Measurements from ENCODE around the gene TPTE2. TPM values are rescaled to one million over a fixed set of nuclear protein-coding genes. Genes with fewer than 3 reads are reported as not detected.
"Not testable (repeated sequence)": the region's sequence is repeated elsewhere in the genome, so short reads cannot be mapped to it uniquely, and the experiment has no call there.

The TPTE2 gene
- total and polyA plus RNA-seq, 3 experiments from 2014 or later = not detected

DNA sequence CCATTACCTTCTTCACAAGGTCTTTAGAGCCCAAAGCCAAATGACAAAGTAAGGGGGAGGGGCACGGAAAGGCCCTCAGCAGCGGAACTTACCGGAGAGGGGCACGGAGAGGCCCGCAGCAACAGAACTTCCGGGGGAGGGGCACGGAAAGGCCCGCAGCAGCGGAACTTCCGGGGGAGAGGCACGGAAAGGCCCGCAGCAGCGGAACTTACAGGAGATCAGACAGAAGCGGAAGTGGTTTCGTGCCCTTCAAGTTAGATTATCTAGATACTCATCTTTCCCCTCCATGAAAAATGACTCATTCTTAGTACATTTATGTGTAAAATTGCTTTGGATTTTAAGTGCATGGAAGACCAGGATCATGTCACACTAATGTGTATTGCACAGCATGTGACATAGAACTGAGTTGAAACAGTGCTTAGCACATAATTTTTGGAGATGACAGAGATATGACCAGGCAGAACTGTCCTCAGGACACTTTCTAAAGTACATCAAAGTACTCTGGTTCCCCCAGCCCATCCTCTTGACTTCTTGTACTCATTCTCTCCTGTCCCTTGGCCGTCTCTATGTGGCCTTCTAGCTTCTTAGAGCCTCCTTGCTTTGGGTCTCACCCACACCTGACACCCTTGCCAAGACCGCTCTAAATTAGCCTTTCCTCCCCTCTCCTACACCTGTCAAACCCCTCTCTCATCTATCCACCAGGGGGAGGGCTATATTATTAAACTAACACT is 25.7 kb upstream of the TPTE2 start:
- peaks cover 19 to 25% (median 25%) of the 10 kb centered on the region in 3 donors for H3K4me1 Mint-ChIP-seq
- peaks cover 8 to 20% (median 9%) of the 10 kb centered on the region in 5 donors for H3K9me3 Mint-ChIP-seq
- H3K36me3 Mint-ChIP-seq = peaks cover 0 to 23% (median 0%) of the 10 kb centered on the region in 3 donors
- H3K27ac ChIP-seq (ENCODE audit: low read depth, low read length) = no peak overlapping the region
- H3K27me3 ChIP-seq (ENCODE audit: insufficient read depth, low read length, poor library complexity, severe bottlenecking) = no peaks in the 10 kb centered on the region
- H3K4me3 Mint-ChIP-seq = peak overlapping the region; percentile 69 to 83 (median 82)
- H3K4me3 ChIP-seq (ENCODE audit: low read length) = peak overlapping the region; percentile 56
- POLR2A ChIA-PET = no interaction called here
- peaks cover 21% of the 10 kb centered on the region for H3K4me1 ChIP-seq (ENCODE audit: insufficient read depth, low read length)
- no peaks in the 10 kb centered on the region for H3K36me3 ChIP-seq (ENCODE audit: insufficient read depth, low read length)
- no peaks in the 10 kb centered on the region for H3K9me3 ChIP-seq (ENCODE audit: low read length)
- DNase-seq = peak; percentile 46 to 84 (median 67)
- peak overlapping the region; percentile 59 to 99 (median 88) for H3K27ac Mint-ChIP-seq
- CTCF ChIA-PET = interaction anchor here (0.8 to 1.0 kb wide), 3 partner anchors 22 to 301 kb away, joined by 3 to 4 read pairs (median 3); partner anchors contain the start of gene PSPC1
- H3K27me3 Mint-ChIP-seq = peaks cover 6 to 7% of the 10 kb centered on the region in 2 donors

DNA sequence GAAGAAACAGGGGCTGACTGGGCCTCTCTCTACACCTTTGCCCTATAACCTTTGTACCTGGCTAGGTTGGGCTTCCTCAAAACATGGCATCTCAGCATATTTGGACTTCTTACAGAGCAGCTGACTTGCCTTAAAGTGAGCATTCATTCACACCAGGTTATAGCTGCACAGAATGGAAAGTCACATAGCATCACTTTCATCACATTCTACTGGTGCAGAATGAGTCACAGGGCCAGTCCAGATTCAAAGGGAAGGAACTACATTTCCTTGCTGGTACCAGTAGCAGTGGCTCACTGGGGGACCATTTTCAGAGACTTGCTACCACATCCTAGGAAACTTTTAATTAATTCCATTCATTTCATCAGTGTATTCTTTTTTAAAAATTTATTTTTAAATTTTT is 20.3 kb upstream of the TPTE2 start:
- CTCF ChIA-PET = no interaction called here
- POLR2A ChIA-PET = interaction anchor here (0.7 kb wide), 1 partner anchor 52 kb away, joined by 6 read pairs; the partner anchor contains the start of gene MPHOSPH8
- H3K36me3 Mint-ChIP-seq = peaks cover 0 to 26% (median 2%) of the 10 kb centered on the region in 3 donors

DNA sequence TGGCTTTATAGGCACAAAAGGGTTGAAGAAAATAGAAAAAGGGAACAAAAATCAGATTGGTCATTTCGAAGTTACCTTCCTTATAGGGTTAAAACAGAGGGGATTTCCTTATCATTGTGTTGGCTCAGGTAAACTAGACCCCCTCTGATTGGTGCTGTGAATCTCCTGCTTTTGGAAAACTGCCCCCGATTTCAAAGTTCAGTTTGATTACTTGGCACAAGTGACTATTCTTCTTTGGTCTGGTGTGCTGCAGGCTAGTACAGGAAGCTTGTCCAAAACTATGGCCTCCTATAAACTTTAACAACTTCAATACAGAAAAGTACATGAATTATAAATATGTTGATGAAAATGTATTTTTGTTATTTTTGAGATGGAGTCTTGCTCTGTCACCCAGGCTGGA is 13.9 kb upstream of the TPTE2 start:
- no peak overlapping the region for H3K4me3 ChIP-seq (ENCODE audit: low read length)
- H3K4me3 Mint-ChIP-seq = no peak overlapping the region
- H3K4me1 ChIP-seq (ENCODE audit: insufficient read depth, low read length) = no peaks in the 10 kb centered on the region
- no peaks in the 10 kb centered on the region for H3K9me3 ChIP-seq (ENCODE audit: low read length)
- ChIA-PET CTCF (no interaction called here), POLR2A (no interaction called here)
- H3K27me3 ChIP-seq (ENCODE audit: insufficient read depth, low read length, poor library complexity, severe bottlenecking) = no peaks in the 10 kb centered on the region
- H3K27ac Mint-ChIP-seq = peak overlapping the region in 1 of 8 donors; percentile 37
- H3K27ac ChIP-seq (ENCODE audit: low read depth, low read length) = no peak overlapping the region
- no peaks in the 10 kb centered on the region for H3K4me1 Mint-ChIP-seq
- H3K27me3 Mint-ChIP-seq = peaks cover 14 to 40% of the 10 kb centered on the region in 2 donors
- no peaks in the 10 kb centered on the region for H3K36me3 ChIP-seq (ENCODE audit: insufficient read depth, low read length)
- no peak for DNase-seq
- peaks cover 0 to 14% (median 8%) of the 10 kb centered on the region in 5 donors for H3K9me3 Mint-ChIP-seq
- H3K36me3 Mint-ChIP-seq = peaks cover 0 to 13% (median under 1%) of the 10 kb centered on the region in 3 donors

More for the DNA sequence above, 20.3 kb upstream of the TPTE2 start:
- no peak for DNase-seq
- H3K27me3 ChIP-seq (ENCODE audit: insufficient read depth, low read length, poor library complexity, severe bottlenecking) = no peaks in the 10 kb centered on the region
- no peak overlapping the region for H3K27ac Mint-ChIP-seq
- no peaks in the 10 kb centered on the region for H3K9me3 ChIP-seq (ENCODE audit: low read length)
- H3K4me3 Mint-ChIP-seq = no peak overlapping the region
- peaks cover 4% of the 10 kb centered on the region for H3K4me1 ChIP-seq (ENCODE audit: insufficient read depth, low read length)
- peaks cover 16 to 27% of the 10 kb centered on the region in 2 donors for H3K27me3 Mint-ChIP-seq
- H3K4me1 Mint-ChIP-seq = peaks cover 6 to 9% (median 9%) of the 10 kb centered on the region in 3 donors
- H3K27ac ChIP-seq (ENCODE audit: low read depth, low read length) = no peak overlapping the region
- H3K9me3 Mint-ChIP-seq = peaks cover 12 to 32% (median 20%) of the 10 kb centered on the region in 5 donors
- H3K36me3 ChIP-seq (ENCODE audit: insufficient read depth, low read length) = no peaks in the 10 kb centered on the region
- H3K4me3 ChIP-seq (ENCODE audit: low read length) = no peak overlapping the region

DNA sequence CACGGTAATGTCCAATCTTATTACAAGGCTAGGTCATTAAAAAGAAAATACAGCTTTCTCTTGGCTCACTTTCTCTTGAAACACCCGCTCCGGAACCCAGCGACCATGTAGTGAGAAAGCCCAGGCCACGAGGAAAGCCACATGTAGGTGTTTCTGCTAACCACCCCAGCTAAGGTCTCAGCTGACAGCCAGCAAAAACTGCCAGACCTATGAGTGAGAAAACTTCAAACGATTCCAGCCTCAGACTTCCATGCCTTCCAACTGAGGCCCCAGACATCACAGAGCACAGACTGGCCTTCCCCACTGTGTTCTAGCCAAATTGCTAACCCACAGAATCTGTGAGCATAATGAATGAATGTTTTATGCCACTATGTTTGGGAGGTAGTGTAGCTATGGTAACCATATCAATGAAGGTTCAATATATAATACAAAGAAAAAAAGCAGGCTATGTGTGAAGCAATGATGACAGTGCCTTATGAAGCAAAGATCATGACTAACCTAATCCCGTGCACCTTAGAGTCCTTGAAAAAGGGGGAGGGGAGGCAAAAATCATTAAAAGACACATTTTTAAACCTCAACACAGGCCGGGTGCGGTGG is 11.9 kb upstream of the TPTE2 start:
- peaks cover 7 to 38% of the 10 kb centered on the region in 2 donors for H3K27me3 Mint-ChIP-seq
- peaks cover 0 to 13% (median 0%) of the 10 kb centered on the region in 3 donors for H3K36me3 Mint-ChIP-seq
- no peaks in the 10 kb centered on the region for H3K27me3 ChIP-seq (ENCODE audit: insufficient read depth, low read length, poor library complexity, severe bottlenecking)
- H3K27ac Mint-ChIP-seq = no peak overlapping the region
- H3K9me3 ChIP-seq (ENCODE audit: low read length) = no peaks in the 10 kb centered on the region
- no peak for DNase-seq
- ChIA-PET POLR2A (no interaction called here), CTCF (no interaction called here)
- no peaks in the 10 kb centered on the region for H3K4me1 ChIP-seq (ENCODE audit: insufficient read depth, low read length)
- no peaks in the 10 kb centered on the region for H3K36me3 ChIP-seq (ENCODE audit: insufficient read depth, low read length)
- H3K4me3 ChIP-seq (ENCODE audit: low read length) = no peak overlapping the region
- H3K9me3 Mint-ChIP-seq = peaks cover 0 to 5% (median 2%) of the 10 kb centered on the region in 5 donors
- no peaks in the 10 kb centered on the region for H3K4me1 Mint-ChIP-seq
- H3K27ac ChIP-seq (ENCODE audit: low read depth, low read length) = no peak overlapping the region
- H3K4me3 Mint-ChIP-seq = no peak overlapping the region

DNA sequence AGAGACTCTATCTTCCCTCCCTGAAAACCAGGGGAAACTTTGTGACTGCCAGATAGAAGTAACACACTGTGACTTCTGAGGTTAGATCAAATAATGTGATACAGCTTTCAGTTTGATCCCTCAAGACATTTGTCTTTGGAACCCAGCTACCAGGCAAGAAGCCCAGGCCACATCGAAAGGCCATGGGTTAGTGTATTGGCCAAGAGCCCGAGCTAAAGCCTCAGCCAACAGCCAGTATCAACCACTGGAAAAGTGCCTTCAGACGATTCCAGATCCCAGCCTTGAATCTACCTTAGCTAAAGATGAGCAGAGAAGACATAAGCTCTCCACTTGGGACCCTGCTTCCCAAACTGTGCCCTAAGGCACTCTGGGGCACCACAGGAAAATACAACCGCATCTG is 10.9 kb upstream of the TPTE2 start:
- Mint-ChIP-seq H3K4me3 (no peak overlapping the region), H3K4me1 (no peaks in the 10 kb centered on the region), H3K9me3 (peaks cover 0 to 3% (median under 1%) of the 10 kb centered on the region in 5 donors), H3K27ac (no peak overlapping the region), H3K27me3 (peaks cover 5 to 38% of the 10 kb centered on the region in 2 donors), H3K36me3 (peaks cover 0 to 11% (median 0%) of the 10 kb centered on the region in 3 donors)
- H3K4me3 ChIP-seq (ENCODE audit: low read length) = no peak overlapping the region
- no peak for DNase-seq
- no peaks in the 10 kb centered on the region for H3K27me3 ChIP-seq (ENCODE audit: insufficient read depth, low read length, poor library complexity, severe bottlenecking)
- no peak overlapping the region for H3K27ac ChIP-seq (ENCODE audit: low read depth, low read length)
- H3K4me1 ChIP-seq (ENCODE audit: insufficient read depth, low read length) = no peaks in the 10 kb centered on the region
- ChIA-PET POLR2A (no interaction called here), CTCF (no interaction called here)
- H3K36me3 ChIP-seq (ENCODE audit: insufficient read depth, low read length) = no peaks in the 10 kb centered on the region
- no peaks in the 10 kb centered on the region for H3K9me3 ChIP-seq (ENCODE audit: low read length)

DNA sequence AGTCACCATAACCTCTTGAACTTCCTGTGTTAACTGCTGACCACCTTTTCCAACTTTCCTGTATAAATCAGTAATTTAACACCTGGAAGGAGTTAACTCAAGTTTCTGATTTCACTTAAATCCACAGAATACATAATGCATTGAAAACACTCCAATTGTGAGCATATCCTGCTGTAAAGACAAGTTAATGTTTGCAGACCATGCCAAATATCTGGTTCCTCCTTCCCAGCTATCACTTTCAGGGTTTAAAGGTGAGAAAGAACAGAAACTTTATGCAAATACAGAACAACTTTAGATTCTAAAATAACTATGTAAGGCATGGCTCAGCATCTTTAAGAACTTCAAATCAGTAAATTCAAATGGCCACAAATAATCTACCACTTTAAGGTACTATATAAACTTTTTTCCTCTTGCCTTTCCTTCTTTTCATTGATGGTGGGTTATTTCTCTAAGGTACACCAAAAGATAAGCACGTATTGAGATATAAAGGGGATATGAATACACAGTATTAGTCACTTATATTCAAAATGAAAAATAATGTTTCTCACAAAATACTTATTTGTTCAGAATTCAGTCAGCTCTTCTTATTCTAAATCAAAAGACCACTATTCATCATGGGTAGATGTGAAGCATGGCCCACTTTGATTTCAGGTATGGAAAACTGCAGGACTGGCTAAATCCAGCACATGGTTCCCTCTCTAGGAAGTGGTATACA is 6.6 kb upstream of the TPTE2 start:
- Mint-ChIP-seq H3K27ac (no peak overlapping the region), H3K36me3 (peaks cover 0 to 5% (median 0%) of the 10 kb centered on the region in 3 donors), H3K4me1 (no peaks in the 10 kb centered on the region), H3K27me3 (peaks cover 2 to 29% of the 10 kb centered on the region in 2 donors), H3K4me3 (peak overlapping the region in 1 of 7 donors; percentile 27), H3K9me3 (peaks cover 0 to 2% (median 0%) of the 10 kb centered on the region in 5 donors)
- no peak overlapping the region for H3K27ac ChIP-seq (ENCODE audit: low read depth, low read length)
- DNase-seq = no peak
- H3K36me3 ChIP-seq (ENCODE audit: insufficient read depth, low read length) = no peaks in the 10 kb centered on the region
- H3K9me3 ChIP-seq (ENCODE audit: low read length) = no peaks in the 10 kb centered on the region
- ChIA-PET POLR2A (no interaction called here), CTCF (no interaction called here)
- no peaks in the 10 kb centered on the region for H3K27me3 ChIP-seq (ENCODE audit: insufficient read depth, low read length, poor library complexity, severe bottlenecking)
- no peaks in the 10 kb centered on the region for H3K4me1 ChIP-seq (ENCODE audit: insufficient read depth, low read length)
- H3K4me3 ChIP-seq (ENCODE audit: low read length) = no peak overlapping the region

DNA sequence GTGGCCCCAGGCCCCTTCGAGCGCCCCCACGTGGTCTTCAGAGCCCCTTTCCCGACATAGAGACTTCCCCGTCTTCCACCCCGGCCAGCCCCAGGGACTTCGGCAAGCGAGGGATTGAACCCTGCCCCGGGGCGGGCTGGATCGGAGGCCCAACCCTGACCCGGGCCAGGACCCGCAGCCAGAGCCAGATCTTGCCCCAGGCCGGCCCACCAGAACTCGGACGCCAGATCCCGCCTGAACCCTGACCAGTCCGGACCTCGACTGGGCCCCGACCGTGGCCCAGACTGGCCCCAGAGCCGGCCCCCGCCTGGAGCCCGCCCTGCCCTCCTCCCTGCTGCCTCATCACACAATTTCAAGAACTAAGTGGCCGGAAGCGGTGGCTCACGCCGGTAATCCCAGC is 253 bp upstream of the TPTE2 start:
- H3K36me3 Mint-ChIP-seq = no peaks in the 10 kb centered on the region
- H3K27ac ChIP-seq (ENCODE audit: low read depth, low read length) = no peak overlapping the region

DNA sequence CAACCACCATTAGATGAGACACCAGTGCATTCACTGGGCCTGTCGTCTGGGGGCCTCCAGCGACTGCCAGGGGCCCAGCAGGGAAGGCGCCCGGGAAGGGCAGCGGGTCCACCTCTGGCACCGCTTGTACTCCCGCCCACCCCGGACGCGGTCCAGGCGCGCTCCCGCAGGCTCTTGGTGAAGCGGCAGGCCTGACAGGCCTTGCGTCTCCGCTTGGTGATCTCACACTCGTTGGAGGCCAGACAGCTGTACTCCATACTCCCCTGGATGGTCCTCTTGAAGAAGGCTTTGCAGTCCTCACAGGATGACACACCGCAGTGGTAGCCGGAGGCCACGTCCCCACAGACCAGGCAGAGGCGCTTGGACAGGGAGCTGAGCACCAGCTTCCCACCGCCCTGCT is 660 bp downstream of the TPTE2 start:
- H3K36me3 ChIP-seq (ENCODE audit: insufficient read depth, low read length); POLR2A ChIA-PET; H3K9me3 ChIP-seq (ENCODE audit: low read length); H3K4me1 Mint-ChIP-seq; H3K36me3 Mint-ChIP-seq; H3K27ac Mint-ChIP-seq; DNase-seq; CTCF ChIA-PET; H3K4me3 ChIP-seq (ENCODE audit: low read length); H3K9me3 Mint-ChIP-seq; H3K27ac ChIP-seq (ENCODE audit: low read depth, low read length); H3K4me3 Mint-ChIP-seq; H3K27me3 ChIP-seq (ENCODE audit: insufficient read depth, low read length, poor library complexity, severe bottlenecking); H3K4me1 ChIP-seq (ENCODE audit: insufficient read depth, low read length); H3K27me3 Mint-ChIP-seq: not testable (repeated sequence)

More for the DNA sequence above, 253 bp upstream of the TPTE2 start:
- no peak overlapping the region for H3K4me3 Mint-ChIP-seq
- DNase-seq = no peak
- H3K27me3 Mint-ChIP-seq = peaks cover 0 to 2% of the 10 kb centered on the region in 2 donors
- no peaks in the 10 kb centered on the region for H3K4me1 ChIP-seq (ENCODE audit: insufficient read depth, low read length)
- H3K36me3 ChIP-seq (ENCODE audit: insufficient read depth, low read length) = no peaks in the 10 kb centered on the region
- H3K27ac Mint-ChIP-seq = no peak overlapping the region
- peaks cover 0 to 2% (median 0%) of the 10 kb centered on the region in 5 donors for H3K9me3 Mint-ChIP-seq
- no peak overlapping the region for H3K4me3 ChIP-seq (ENCODE audit: low read length)
- ChIA-PET CTCF (no interaction called here), POLR2A (no interaction called here)
- no peaks in the 10 kb centered on the region for H3K9me3 ChIP-seq (ENCODE audit: low read length)
- no peaks in the 10 kb centered on the region for H3K27me3 ChIP-seq (ENCODE audit: insufficient read depth, low read length, poor library complexity, severe bottlenecking)
- no peaks in the 10 kb centered on the region for H3K4me1 Mint-ChIP-seq
